Right lobe of liver (tissue), 4 donors: ENCODE results near the gene TMEM191B.
"Not testable (repeated sequence)": the region's sequence is repeated elsewhere in the genome, so short reads cannot be mapped to it uniquely, and the experiment has no call there.

Experiments used
- CTCF ChIP-seq, 4 donors: fragments of 200-600 bp in 3 of 4; fragments of 450-650 bp in 1 of 4; IDR thresholded peaks; one replicate each; pipeline versions ENCODE4 v1.5.1 to v1.8.0; 2016 to 2022; ENCODE audit warnings: antibody characterized with exemption in 4 of 4, mild to moderate bottlenecking in 2 of 4
- POLR2A ChIP-seq: fragments of 450-650 bp; IDR thresholded peaks from one replicate; pipeline ENCODE4 v1.6.1; 2017; ENCODE audit warnings: antibody characterized with exemption, mild to moderate bottlenecking
- donor health status: DM: no; HTN: no; CAD: no.
- donor health status: DM: no; HTN: no; CAD: no.
- donor health status: DM: no; HTN: yes; CAD: no.

- not testable (repeated sequence) for TF ChIP-seq CTCF (IDR thresholded peaks at IDR 0.05); POLR2A
Observed at GRCh38 chr22:18577847-18578246, 50.2 kb downstream of the TMEM191B start.
